NT2/D1 (cell line): ENCODE data around the gene BHMT2.

Experiments used
- SUZ12 ChIP-seq: IDR thresholded peaks from 2 replicates; pipeline ENCODE4 v1.6.1; 2011; ENCODE audit not compliant: insufficient read length, insufficient read depth; ENCODE audit errors: extremely low read depth
- YY1 ChIP-seq: IDR thresholded peaks from 2 replicates; pipeline ENCODE4 v1.6.1; 2011; ENCODE audit not compliant: insufficient read length, insufficient read depth
- ZNF274 ChIP-seq: IDR thresholded peaks from 2 replicates; pipeline ENCODE4 v1.6.1; 2011; ENCODE audit warnings: mild to moderate bottlenecking, low read depth, low read length

GRCh38 chr5:79136618-79137017 is 67.1 kb downstream of the BHMT2 start:
- TF ChIP-seq YY1 = no peak
- no peak for TF ChIP-seq ZNF274
- no peak for TF ChIP-seq SUZ12
